Thymus (tissue), 14 donors: ENCODE measurements around the gene DRG2. TPM values are rescaled to one million over a fixed set of nuclear protein-coding genes. Genes with fewer than 3 reads are reported as not detected.

Source experiments
- DNase-seq, 9 donors: peaks; one replicate each; pipeline ENCODE4 v3.0.0-alpha.2; 2013; ENCODE audit warnings: low spot score in 9 of 9, low read depth in 6 of 9, missing footprints in 1 of 9
- H3K27ac ChIP-seq, 2 donors: one replicate each; pipeline ENCODE4 v1.5.1; 2013; ENCODE audit warnings: control low read depth in 1 of 2, low read depth in 1 of 2, low read length in 1 of 2, mild to moderate bottlenecking in 1 of 2, moderate library complexity in 1 of 2
- H3K27me3 ChIP-seq, 2 donors: one replicate each; pipeline ENCODE4 v1.5.1; 2013; ENCODE audit warnings: low read length in 1 of 2; ENCODE audit not compliant: control insufficient read depth in 2 of 2, insufficient read depth in 1 of 2
- H3K36me3 ChIP-seq, 2 donors: one replicate each; pipeline ENCODE4 v1.5.1; 2013; ENCODE audit warnings: low read length in 1 of 2, mild to moderate bottlenecking in 1 of 2, moderate library complexity in 1 of 2; ENCODE audit not compliant: control insufficient read depth in 2 of 2, insufficient read depth in 2 of 2
- H3K4me1 ChIP-seq, 2 donors: one replicate each; pipeline ENCODE4 v1.5.1; 2013; ENCODE audit warnings: low read length in 2 of 2; ENCODE audit not compliant: control insufficient read depth in 2 of 2, insufficient read depth in 2 of 2
- H3K4me3 ChIP-seq, 2 donors: one replicate each; pipeline ENCODE4 v1.5.1; 2013; ENCODE audit warnings: low read length in 2 of 2, control low read depth in 1 of 2, mild to moderate bottlenecking in 1 of 2
- H3K9me3 ChIP-seq, 2 donors: one replicate each; pipeline ENCODE4 v1.5.1; 2013; ENCODE audit warnings: low read length in 1 of 2, mild to moderate bottlenecking in 1 of 2; ENCODE audit not compliant: control insufficient read depth in 2 of 2, insufficient read depth in 1 of 2
- WGBS: extraction: QIAGEN DNeasy Blood & Tissue Kit; methylation state at CpG from one replicate; pipeline ENCODE4 v1.1.7; 2013; 5-methylcytosine and 5-hydroxymethylcytosine counted together
- long read RNA-seq, 10 donors: transcript quantifications; one replicate each; lab custom pipeline, GENCODE V29; 2026
- polyA plus RNA-seq: library from polyadenylated mRNA; stranded (reverse); fragments of 200-250 nt; gene quantifications from one replicate; pipeline ENCODE4 v1.2.3, GENCODE V29; 2013
- total RNA-seq: library from RNA; stranded (reverse); fragments of 120-200 nt; gene quantifications from one replicate; pipeline ENCODE4 v1.2.4, GENCODE V29; 2013
- donor health status: healthy.

DRG2 gene, protein sequence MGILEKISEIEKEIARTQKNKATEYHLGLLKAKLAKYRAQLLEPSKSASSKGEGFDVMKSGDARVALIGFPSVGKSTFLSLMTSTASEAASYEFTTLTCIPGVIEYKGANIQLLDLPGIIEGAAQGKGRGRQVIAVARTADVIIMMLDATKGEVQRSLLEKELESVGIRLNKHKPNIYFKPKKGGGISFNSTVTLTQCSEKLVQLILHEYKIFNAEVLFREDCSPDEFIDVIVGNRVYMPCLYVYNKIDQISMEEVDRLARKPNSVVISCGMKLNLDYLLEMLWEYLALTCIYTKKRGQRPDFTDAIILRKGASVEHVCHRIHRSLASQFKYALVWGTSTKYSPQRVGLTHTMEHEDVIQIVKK
- total RNA-seq (32.4 TPM), polyA plus RNA-seq (46.4 TPM)
- long read RNA-seq, donor 1, partial matches to known transcripts, result 0 of 1 reads
- long read RNA-seq, donor 1, other reads (novel, unspliced or antisense), result 0 of 1 reads
- long read RNA-seq, donor 2, result 0 reads
- long read RNA-seq, donor 3, transcript DRG2-201 (13 exons, 1,964 nt), result major isoform, 20 of 23 reads
- long read RNA-seq, donor 3, partial matches to known transcripts, result 0 of 23 reads
- long read RNA-seq, donor 3, other reads (novel, unspliced or antisense), result 0 of 23 reads
- long read RNA-seq, donor 4, partial matches to known transcripts, result 0 of 6 reads
- long read RNA-seq, donor 4, other reads (novel, unspliced or antisense), result 0 of 6 reads
- long read RNA-seq, donor 5, transcript DRG2-201 (13 exons, 1,964 nt), result major isoform, 14 of 17 reads
- long read RNA-seq, donor 5, partial matches to known transcripts, result 0 of 17 reads
- long read RNA-seq, donor 5, other reads (novel, unspliced or antisense), result 0 of 17 reads
- long read RNA-seq, donor 6, transcript DRG2-201 (13 exons, 1,964 nt), result major isoform, 7 of 7 reads
- long read RNA-seq, donor 6, partial matches to known transcripts, result 0 of 7 reads
- long read RNA-seq, donor 6, other reads (novel, unspliced or antisense), result 0 of 7 reads
- long read RNA-seq, donor 7, transcript DRG2-201 (13 exons, 1,964 nt), result major isoform, 8 of 10 reads
- long read RNA-seq, donor 7, partial matches to known transcripts, result 0 of 10 reads
- long read RNA-seq, donor 7, other reads (novel, unspliced or antisense), result 0 of 10 reads
- long read RNA-seq, donor 8, partial matches to known transcripts, result 0 of 4 reads
- long read RNA-seq, donor 8, other reads (novel, unspliced or antisense), result 0 of 4 reads
- long read RNA-seq, donor 9, partial matches to known transcripts, result 0 of 4 reads
- long read RNA-seq, donor 9, other reads (novel, unspliced or antisense), result 0 of 4 reads
- long read RNA-seq, donor 10, transcript DRG2-201 (13 exons, 1,964 nt), result major isoform, 7 of 8 reads
- long read RNA-seq, donor 10, partial matches to known transcripts, result 0 of 8 reads
- long read RNA-seq, donor 10, other reads (novel, unspliced or antisense), result 0 of 8 reads

DNA sequence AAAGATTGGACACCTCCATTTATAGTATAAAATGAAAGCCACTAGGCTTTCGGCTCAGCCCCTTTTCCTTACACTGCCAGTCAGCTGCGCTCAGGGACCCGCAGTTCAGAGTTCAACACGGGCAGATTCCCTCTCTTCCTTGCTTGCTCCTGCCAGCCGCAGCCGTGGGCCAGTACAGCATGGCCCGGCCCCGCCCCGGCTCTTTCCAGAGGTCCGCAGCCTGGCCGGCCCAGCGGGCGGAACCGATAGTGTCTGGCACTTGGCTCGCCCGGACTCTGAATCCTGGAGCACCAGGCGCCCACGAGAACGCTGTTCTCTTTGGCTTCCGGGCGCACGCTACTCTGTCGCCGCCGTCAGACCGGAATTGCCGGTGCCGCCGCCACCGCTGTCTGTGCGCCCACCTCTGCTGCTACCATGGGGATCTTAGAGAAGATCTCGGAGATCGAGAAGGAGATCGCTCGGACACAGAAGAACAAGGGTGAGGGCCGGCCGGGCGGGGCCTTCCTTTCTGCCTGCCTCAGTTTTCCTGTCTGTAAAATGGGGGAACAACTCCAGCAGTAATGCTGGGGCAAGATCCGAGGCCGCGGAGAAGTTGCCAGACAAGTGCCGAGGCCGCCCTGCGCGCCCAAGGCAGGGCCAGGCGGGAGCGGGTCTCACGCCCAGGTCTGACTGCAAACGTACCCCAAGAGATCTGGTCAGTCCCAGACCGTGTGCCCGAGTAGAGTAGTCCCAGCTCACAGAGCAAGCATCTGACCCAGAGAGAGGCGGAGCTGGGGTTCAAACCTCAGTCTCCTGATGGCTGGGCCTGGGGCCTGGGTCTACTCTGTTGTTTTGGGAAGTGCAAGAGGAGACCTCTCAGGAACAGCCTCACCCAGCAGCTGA lies at the start of gene DRG2:
Gene DRG2 (plus strand): TSS at position 339 of the 882 bp plus-strand sequence. CDS start 76 bp downstream, at position 415.
- Histone ChIP-seq H3K27ac (peak within 1 kb of the TSS; percentile 79 to 86), H3K27me3 (no peaks in the 10 kb centered on the region), H3K9me3 (no peaks in the 10 kb centered on the region), H3K4me3 (peak within 1 kb of the TSS; percentile 86 to 88), H3K4me1 (peaks cover 8 to 15% of the 10 kb centered on the region in 2 donors), H3K36me3 (peaks cover 7 to 9% of the 10 kb centered on the region in 2 donors)
- WGBS, result 2% methylated on average over 52 of the region's 52 CpGs
- DNase-seq, result peak; percentile 65 to 94 (median 82)

DNA sequence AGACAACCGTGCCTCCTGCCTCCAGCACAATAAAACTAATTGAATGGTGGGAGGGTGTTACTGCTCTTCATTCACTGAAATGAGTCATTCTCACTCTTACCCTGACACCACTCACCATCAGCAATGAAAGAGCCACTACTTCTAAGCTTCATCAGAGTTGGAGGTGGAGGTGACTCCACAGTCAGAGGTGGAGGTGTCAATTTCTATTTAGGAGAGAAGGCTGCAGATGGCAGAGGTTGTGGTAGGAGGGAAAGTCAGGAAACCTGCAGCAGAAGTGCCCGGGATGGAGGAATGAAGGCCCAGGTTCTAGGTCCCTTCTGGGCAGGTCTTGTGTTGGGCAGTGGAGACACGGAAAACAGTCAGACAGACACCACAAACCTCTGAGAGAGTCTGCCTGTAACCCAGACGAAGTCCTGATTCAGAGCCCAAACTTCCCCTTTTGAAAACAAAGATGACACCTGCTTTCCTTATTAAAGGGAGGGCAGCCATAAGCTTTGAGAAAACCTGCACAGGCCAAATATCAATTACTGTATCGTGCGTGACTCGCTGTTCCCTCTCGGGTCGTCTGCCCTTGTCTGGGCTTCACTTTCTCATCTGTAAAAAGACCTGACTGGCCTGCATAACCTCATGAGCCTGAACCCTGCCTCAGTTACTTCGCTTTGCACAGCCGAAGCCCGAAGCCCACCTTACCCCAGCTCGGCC lies 49.4 kb upstream of the DRG2 start:
- peak in 2 of 9 donors; percentile 21 to 41 for DNase-seq
- Histone ChIP-seq H3K27ac (peak overlapping the region; percentile 3 to 50), H3K36me3 (no peaks in the 10 kb centered on the region), H3K9me3 (no peaks in the 10 kb centered on the region), H3K4me1 (peaks cover 21 to 34% of the 10 kb centered on the region in 2 donors), H3K27me3 (no peaks in the 10 kb centered on the region), H3K4me3 (peak overlapping the region; percentile 79 to 89)
- 5% methylated on average over 13 of the region's 13 CpGs for WGBS

GRCh38 chr17:18038861-18039534 lies 48.8 kb upstream of the DRG2 start, which contains the start of the genes ATPAF2 and GID4:
Gene ATPAF2, minus strand, starts transcription at chr17:18039168. Its CDS starts 155 bp downstream, at chr17:18039013.
Gene GID4, plus strand, starts transcription at chr17:18039408. Its CDS starts 57 bp downstream, at chr17:18039465.
- H3K27ac ChIP-seq, result peak within 1 kb of the TSS; percentile 50 to 74
- no peaks in the 10 kb centered on the region for H3K27me3 ChIP-seq
- DNase-seq, result peak; percentile 89 to 100 (median 99)
- no peaks in the 10 kb centered on the region for H3K36me3 ChIP-seq
- peak within 1 kb of the TSS; percentile 79 to 89 for H3K4me3 ChIP-seq
- H3K9me3 ChIP-seq, result no peaks in the 10 kb centered on the region
- peaks cover 21 to 34% of the 10 kb centered on the region in 2 donors for H3K4me1 ChIP-seq
- WGBS, result under 1% methylated on average over 67 of the region's 67 CpGs

GRCh38 chr17:18039535-18040260 lies 48.0 kb upstream of the DRG2 start:
- H3K27ac ChIP-seq, result peak overlapping the region in 1 of 2 donors; percentile 74
- peaks cover 21 to 34% of the 10 kb centered on the region in 2 donors for H3K4me1 ChIP-seq
- no peaks in the 10 kb centered on the region for H3K27me3 ChIP-seq
- WGBS, result under 1% methylated on average over 80 of the region's 81 CpGs
- peak overlapping the region; percentile 79 to 89 for H3K4me3 ChIP-seq
- H3K36me3 ChIP-seq, result peaks cover 0 to under 1% of the 10 kb centered on the region in 2 donors
- DNase-seq, result peak in 2 of 9 donors; percentile 15 to 27
- H3K9me3 ChIP-seq, result no peaks in the 10 kb centered on the region

- Histone ChIP-seq H3K36me3 (peaks cover 5% of the 10 kb centered on the region in 2 donors), H3K9me3 (no peaks in the 10 kb centered on the region), H3K27me3 (no peaks in the 10 kb centered on the region), H3K4me1 (peaks cover 21 to 34% of the 10 kb centered on the region in 2 donors), H3K27ac (no peak overlapping the region), H3K4me3 (peak overlapping the region; percentile 79 to 89)
- peak in 1 of 9 donors; percentile 21 for DNase-seq
- 49% methylated on average over 6 of the region's 6 CpGs for WGBS
These were observed 47.4 kb upstream of the DRG2 start for GRCh38 chr17:18040261-18040858.

- H3K9me3 ChIP-seq, result no peaks in the 10 kb centered on the region
- H3K27me3 ChIP-seq, result no peaks in the 10 kb centered on the region
- WGBS, result 87% methylated on average over 1 of the region's 1 CpG
- H3K27ac ChIP-seq, result no peak overlapping the region
- no peak overlapping the region for H3K4me3 ChIP-seq
- no peak for DNase-seq
- peaks cover 21 to 34% of the 10 kb centered on the region in 2 donors for H3K4me1 ChIP-seq
- H3K36me3 ChIP-seq, result peaks cover 14 to 15% of the 10 kb centered on the region in 2 donors
These were observed 46.0 kb upstream of the DRG2 start for GRCh38 chr17:18041776-18042175.
